ENCODE measurements around the gene ZBTB7C. TPM values are rescaled to one million over a fixed set of nuclear protein-coding genes. Genes with fewer than 3 reads are reported as not detected.

ZBTB7C gene
- total and polyA plus RNA-seq, 4 donors = 0.19 to 1.1 (median 0.45) TPM

- Histone ChIP-seq H3K36me3 (ENCODE audit: control insufficient read depth in 4 of 4, insufficient read depth in 3 of 4, low read depth in 1 of 4, low read length in 3 of 4) (no peaks in the 10 kb centered on the region), H3K9me3 (ENCODE audit: control insufficient read depth in 4 of 4, low read length in 3 of 4) (no peaks in the 10 kb centered on the region), H3K27ac (ENCODE audit: low read depth in 1 of 2, low read length in 2 of 2) (no peak overlapping the region), H3K27me3 (ENCODE audit: control insufficient read depth in 4 of 4, insufficient read depth in 4 of 4, low read length in 3 of 4) (no peaks in the 10 kb centered on the region), H3K4me3 (ENCODE audit: low read depth in 1 of 3, low read length in 3 of 3) (no peak overlapping the region), H3K9ac (ENCODE audit: low read depth in 1 of 2, low read length in 2 of 2) (no peak overlapping the region), H3K4me1 (ENCODE audit: control insufficient read depth in 4 of 4, insufficient read depth in 4 of 4, low read length in 3 of 4) (peaks cover 2 to 12% (median 6%) of the 10 kb centered on the region in 4 donors)
- TF ChIP-seq HNF4G (IDR thresholded peaks at IDR 0.05) (no peak), MAX (IDR thresholded peaks at IDR 0.05) (no peak), CTCF (IDR thresholded peaks at IDR 0.05; ENCODE audit: low read depth, low read length, missing input control) (no peak), YY1 (IDR thresholded peaks at IDR 0.05) (no peak), GABPA (IDR thresholded peaks at IDR 0.05 in 1 of 2, conservative IDR thresholded peaks at IDR 0.05 in 1 of 2) (no peak), JUND (IDR thresholded peaks at IDR 0.05) (no peak), ZBTB33 (IDR thresholded peaks at IDR 0.05) (no peak)
- 98% methylated on average over 7 of the region's 7 CpGs for WGBS
- no peak for DNase-seq (ENCODE audit: low spot score)
Observed at GRCh38 chr18:48159816-48160215, 249.4 kb downstream of the ZBTB7C start.

- no peak overlapping the region for H3K9ac ChIP-seq (ENCODE audit: low read depth in 1 of 2, low read length in 2 of 2)
- no peak for DNase-seq (ENCODE audit: low spot score)
- H3K27me3 ChIP-seq (ENCODE audit: control insufficient read depth in 4 of 4, insufficient read depth in 4 of 4, low read length in 3 of 4) = no peaks in the 10 kb centered on the region
- WGBS = 95% methylated on average over 5 of the region's 5 CpGs
- no peak for TF ChIP-seq GABPA (IDR thresholded peaks at IDR 0.05 in 1 of 2, conservative IDR thresholded peaks at IDR 0.05 in 1 of 2)
- TF ChIP-seq TAF1 (conservative IDR thresholded peaks at IDR 0.05) = no peak
- TF ChIP-seq NR2F2 (IDR thresholded peaks at IDR 0.05) = no peak
- TF ChIP-seq EGR1 (IDR thresholded peaks at IDR 0.05; ENCODE audit: low read depth in 2 of 2) = no peak
- no peak for TF ChIP-seq RXRA (IDR thresholded peaks at IDR 0.05)
- no peak for TF ChIP-seq RAD21 (IDR thresholded peaks at IDR 0.05)
- no peak for TF ChIP-seq CTCF (IDR thresholded peaks at IDR 0.05; ENCODE audit: low read depth, low read length, missing input control)
- TF ChIP-seq YY1 (IDR thresholded peaks at IDR 0.05) = no peak
- no peak for TF ChIP-seq ZBTB33 (IDR thresholded peaks at IDR 0.05)
- no peak for TF ChIP-seq FOXA1 (IDR thresholded peaks at IDR 0.05)
- TF ChIP-seq ATF3 (IDR thresholded peaks at IDR 0.05) = no peak
- TF ChIP-seq REST (IDR thresholded peaks at IDR 0.05) = no peak
- TF ChIP-seq HNF4G (IDR thresholded peaks at IDR 0.05) = no peak
- no peak for TF ChIP-seq SP1 (IDR thresholded peaks at IDR 0.05)
- TF ChIP-seq FOXA2 (IDR thresholded peaks at IDR 0.05) = no peak
- no peak for TF ChIP-seq JUND (IDR thresholded peaks at IDR 0.05)
- no peak for TF ChIP-seq MAX (IDR thresholded peaks at IDR 0.05)
- TF ChIP-seq HNF4A (conservative IDR thresholded peaks at IDR 0.05) = no peak
- H3K9me3 ChIP-seq (ENCODE audit: control insufficient read depth in 4 of 4, low read length in 3 of 4) = no peaks in the 10 kb centered on the region
- H3K4me1 ChIP-seq (ENCODE audit: control insufficient read depth in 4 of 4, insufficient read depth in 4 of 4, low read length in 3 of 4) = peaks cover 10 to 22% (median 15%) of the 10 kb centered on the region in 4 donors
- H3K4me3 ChIP-seq (ENCODE audit: low read depth in 1 of 3, low read length in 3 of 3) = no peak overlapping the region
- no peaks in the 10 kb centered on the region for H3K36me3 ChIP-seq (ENCODE audit: control insufficient read depth in 4 of 4, insufficient read depth in 3 of 4, low read depth in 1 of 4, low read length in 3 of 4)
- H3K27ac ChIP-seq (ENCODE audit: low read depth in 1 of 2, low read length in 2 of 2) = no peak overlapping the region
Observed at GRCh38 chr18:48158721-48159120, 250.5 kb downstream of the ZBTB7C start.

All from liver (tissue), 9 donors.